HG03175 (cell line): ENCODE measurements around the gene PLK3.
"Not testable (repeated sequence)": the region's sequence is repeated elsewhere in the genome, so short reads cannot be mapped to it uniquely, and the experiment has no call there.

Experiments used
- ATAC-seq: cut with Tn5 transposase; IDR thresholded peaks from one replicate; pipeline ENCODE4 v1.9.1; 2021; ENCODE audit warnings: mild to moderate bottlenecking, moderate library complexity; ENCODE audit not compliant: unreplicated experiment

The PLK3 gene

GRCh38 chr1:44808063-44808937, 8.1 kb downstream of the PLK3 start, which contains the start of gene BTBD19:
BTBD19 (plus strand) TSS chr1:44808523; CDS start chr1:44808821, 298 bp downstream.
- peak; percentile 31 for ATAC-seq

DNA sequence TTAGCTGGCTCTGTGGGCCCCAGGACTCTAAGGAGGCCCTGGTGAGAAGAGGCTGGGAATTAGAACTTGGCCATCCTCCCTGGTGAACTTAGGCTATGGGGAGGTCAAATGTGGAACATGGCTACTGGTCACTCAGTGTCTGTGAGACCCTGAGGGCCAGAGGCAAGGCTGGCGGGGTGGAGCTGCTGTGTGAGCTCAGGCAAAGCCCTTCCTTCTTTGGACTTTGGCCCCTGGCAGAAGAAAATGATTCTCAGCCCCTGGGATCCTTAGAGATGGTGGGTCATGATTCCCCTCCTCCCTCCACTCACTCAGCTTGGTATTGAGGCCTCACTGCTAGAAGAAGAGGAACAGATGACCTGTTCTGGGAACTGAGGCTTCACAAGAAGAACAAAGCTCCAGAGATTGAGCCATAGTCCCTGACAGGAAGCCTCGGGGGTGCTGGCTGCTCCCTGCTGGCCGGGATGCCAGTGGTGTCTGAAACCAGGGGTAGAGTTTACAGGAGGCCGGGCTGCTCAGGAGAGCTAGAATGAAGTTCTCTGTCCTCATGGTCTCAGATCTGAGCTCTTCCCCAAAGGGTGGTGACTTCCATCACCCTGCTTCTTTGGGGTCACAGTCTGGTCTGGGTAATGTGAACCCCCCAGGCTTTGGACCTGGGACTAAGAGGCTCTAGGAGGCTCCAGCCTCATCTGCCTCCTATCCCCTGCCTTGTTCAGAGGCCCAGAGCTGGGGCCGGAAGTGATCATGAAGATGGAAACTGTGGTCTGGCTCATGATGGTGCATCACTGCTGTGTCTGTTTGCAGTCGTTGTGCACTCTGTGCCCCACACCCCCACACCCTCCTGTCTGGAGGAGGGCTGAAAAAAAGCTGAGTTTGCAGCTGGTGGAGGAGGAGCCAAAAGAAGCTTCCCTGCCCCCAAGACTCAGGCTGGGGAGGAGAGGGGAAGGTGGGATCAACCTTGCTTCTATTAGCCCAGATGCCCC, 9.1 kb downstream of the PLK3 start:
- ATAC-seq, result peak; percentile 59

- no peak for ATAC-seq
These were observed 10.1 kb downstream of the PLK3 start for GRCh38 chr1:44810101-44810761.

- not testable (repeated sequence) for ATAC-seq
These were observed 10.6 kb downstream of the PLK3 start for GRCh38 chr1:44810762-44811105.

DNA sequence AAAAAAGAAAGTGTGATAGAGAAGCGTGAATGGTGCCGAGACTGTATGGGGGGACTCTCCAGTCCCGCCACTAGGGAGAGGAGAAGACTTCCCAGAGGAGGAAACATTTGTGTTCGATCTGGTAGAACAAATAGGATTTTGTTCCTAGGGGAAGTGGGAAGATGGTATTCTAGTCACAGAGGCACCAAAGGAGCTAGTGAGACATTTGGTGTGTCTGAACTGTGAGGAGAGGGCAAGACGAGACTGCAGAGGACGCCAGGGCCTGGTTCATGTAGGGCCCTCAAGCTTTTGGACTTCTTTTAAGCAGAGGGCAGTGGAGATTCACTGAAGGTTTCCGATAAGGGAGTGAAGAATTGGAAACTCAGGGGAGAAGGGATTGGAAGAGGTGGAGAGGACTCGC, 11.1 kb downstream of the PLK3 start:
- no peak for ATAC-seq

- ATAC-seq, result no peak
These were observed 12.8 kb downstream of the PLK3 start for GRCh38 chr1:44812822-44813543.

- not testable (repeated sequence) for ATAC-seq
These were observed 15.7 kb downstream of the PLK3 start for GRCh38 chr1:44815926-44816325.

DNA sequence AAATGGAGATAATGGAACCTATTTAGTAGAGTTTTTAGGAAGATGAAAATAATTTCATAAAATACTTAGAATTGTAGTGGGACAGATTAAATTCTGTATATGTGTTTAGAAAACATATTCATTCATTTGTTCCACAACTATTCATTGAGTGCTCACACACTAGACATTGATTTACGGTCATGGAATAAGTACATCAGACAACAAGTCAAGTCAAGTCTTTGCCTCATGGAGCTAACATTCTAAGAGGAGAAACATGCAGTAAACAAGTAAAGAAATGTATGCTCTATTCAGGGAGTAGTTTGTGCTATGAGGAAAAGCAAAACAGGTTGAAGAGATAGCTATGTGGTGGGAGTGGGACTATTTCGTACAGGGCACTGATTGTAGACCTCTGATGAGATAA, 17.1 kb downstream of the PLK3 start:
- no peak for ATAC-seq

DNA sequence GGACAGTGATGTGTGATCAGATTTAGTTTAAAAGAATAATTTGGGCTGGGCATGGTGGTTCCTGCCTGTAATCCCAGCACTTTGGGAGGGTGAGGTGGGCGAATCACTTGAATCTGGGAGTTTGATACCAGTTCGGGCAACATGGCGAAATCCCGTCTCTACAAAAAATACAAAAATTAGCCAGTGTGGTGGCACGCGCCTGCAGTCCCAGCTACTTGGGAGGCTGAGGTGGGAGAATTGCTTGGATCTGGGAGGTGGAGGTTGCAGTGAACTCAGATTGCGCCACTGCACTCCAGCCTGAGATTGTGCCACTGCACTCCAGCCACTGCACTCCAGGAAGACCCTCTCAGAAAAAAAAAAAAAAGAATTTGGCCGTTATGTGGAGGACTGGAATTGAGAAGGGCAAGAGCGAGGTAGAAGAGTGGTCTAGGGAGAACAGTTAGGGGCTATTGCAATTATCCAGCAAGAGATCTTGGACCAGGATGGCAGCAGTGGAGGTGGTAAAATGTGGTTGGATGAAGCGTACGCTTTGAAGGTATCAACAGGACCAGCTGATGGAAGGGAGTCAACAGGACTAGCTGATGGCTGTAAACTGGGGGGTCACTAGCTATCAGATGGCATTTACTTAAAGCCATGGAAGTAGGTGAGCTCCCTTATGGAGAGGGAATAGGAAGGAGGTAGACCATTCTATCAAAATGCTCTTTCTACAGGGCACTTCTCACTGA, 17.8 kb downstream of the PLK3 start:
- no peak for ATAC-seq

DNA sequence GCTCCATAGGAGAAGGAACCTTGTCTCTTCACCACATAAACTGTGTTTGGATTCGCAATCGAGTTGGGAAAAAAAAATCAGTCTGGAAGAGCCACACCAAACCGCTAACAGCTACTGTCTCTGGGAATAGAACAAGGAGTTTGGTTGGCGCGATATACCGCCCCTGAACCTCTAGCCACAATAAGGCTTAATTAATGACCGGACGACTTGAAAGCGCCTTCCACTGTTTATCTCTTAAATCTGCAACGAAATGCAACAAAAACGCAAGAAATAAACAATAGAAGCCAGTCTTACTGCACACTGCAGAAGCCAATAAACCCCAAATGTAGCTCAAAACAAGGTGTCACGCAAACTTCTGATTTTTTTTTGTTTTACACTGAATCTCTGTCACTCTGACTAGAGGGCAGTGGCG, 19.0 kb downstream of the PLK3 start:
- ATAC-seq, result no peak

DNA sequence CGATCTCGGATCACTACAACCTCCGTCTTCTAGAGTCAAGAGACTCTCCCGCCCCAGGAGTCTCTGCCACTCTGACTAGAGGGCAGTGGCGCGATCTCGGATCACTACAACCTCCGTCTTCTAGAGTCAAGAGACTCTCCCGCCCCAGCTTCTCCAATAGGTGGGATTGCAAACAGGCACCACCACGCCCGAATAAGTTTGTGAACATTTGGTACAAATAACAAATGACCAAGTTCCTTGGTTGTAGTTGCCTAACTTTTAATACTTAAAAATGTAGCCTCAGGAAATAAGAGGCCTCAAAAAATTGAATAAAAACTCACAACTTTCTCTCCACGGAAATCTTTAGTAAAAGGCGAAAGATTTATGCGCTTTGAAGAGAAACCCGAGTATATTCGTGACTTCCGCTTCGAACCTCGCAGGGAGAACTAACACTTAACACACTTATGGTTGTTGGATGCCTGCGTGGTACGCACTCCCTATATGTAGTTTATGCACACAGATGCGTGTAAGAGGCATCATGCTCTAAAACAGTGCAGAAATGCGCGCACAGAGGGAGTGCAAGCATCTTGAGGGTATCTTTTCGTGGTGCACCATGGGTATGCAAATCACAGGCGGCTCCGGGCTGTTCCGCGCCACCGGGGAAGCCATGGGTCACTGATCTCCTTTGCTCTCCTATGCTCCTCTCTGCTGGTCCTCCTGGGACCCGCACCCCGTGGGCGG, 19.6 kb downstream of the PLK3 start:
- peak; percentile 82 for ATAC-seq

GRCh38 chr1:44820328-44821239, 20.4 kb downstream of the PLK3 start:
- ATAC-seq, result no peak

GRCh38 chr1:44821240-44821715, 21.1 kb downstream of the PLK3 start:
- ATAC-seq, result no peak

DNA sequence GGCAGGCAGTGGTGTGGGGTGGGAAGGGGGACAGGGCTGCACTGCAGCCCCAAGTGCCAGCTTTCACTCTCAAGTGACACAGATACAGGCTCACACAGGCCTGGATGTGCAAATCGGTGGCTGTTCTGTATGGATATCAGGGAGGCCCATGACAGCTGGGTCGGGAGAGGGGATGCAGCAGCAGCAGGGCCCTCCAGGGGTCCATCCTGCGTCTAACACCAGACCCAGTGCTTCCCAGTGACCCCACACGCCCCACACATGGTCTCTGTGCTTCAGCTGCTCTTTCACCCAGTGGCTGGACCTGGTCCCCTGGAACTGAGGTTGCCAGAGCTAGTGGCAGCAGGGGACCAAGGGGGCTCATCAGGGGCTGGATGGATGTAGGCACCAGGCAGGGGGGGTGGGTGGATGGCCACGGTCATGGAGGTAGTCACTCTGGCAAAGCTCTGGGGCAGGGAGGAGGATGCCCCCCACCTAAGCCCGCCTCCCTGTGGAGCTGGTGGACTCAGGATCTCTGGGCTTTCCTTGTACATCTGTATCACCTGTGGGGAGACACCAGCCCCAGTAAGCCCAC, 22.0 kb downstream of the PLK3 start:
- ATAC-seq, result no peak

DNA sequence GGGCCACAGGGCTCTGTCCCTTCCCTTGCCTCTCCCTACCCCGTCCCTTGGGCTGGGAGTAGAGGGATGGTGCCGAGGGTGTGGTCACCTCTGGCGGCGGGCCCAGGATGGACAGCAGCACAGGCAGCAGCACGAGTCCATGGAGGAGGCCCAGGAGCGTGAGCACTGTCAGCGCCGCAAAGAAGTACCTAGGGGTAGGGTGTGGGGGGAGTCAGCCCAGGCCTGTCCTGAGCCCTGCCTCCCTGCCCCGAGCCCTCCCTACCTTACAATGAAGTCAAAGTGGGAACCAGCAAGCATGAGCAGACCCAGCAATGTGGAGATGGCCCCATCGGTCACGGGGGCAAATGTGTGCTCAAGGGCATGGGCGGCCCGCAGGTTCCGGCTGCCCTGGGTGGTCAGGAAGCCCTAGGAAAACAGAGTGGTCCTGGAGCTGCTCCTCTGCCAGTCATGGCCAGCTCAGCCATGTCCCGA, 22.8 kb downstream of the PLK3 start:
- ATAC-seq, result no peak

DNA sequence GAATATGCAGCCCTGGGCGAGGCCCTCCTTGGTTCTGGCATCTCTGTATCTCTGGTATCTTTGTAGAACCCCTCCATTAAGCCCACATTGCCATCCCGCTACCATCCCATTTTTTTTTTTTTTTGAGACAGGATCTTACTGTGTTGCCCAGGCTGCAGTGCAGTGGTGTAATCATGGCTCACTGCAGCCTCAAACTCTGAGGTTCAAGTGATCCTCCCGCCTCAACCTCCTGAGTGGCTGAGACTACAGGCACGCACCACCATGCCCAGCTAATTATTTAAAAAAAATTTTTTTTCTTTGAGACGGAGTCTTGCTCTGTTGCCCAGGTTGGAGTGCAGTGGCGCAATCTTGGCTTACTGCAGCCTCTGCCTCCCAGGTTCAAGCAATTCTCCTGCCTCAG, 24.2 kb downstream of the PLK3 start:
- not testable (repeated sequence) for ATAC-seq

- no peak for ATAC-seq
These were observed 26.4 kb downstream of the PLK3 start for GRCh38 chr1:44826375-44827196.
